ENCODE data around the gene TMEM184A. TPM values are rescaled to one million over a fixed set of nuclear protein-coding genes. Genes with fewer than 3 reads are reported as not detected.

Gene TMEM184A
- total RNA-seq, 4 donors from 2014 or later: 0.29 to 2.8 (median 0.64) TPM; not detected in 1

DNA sequence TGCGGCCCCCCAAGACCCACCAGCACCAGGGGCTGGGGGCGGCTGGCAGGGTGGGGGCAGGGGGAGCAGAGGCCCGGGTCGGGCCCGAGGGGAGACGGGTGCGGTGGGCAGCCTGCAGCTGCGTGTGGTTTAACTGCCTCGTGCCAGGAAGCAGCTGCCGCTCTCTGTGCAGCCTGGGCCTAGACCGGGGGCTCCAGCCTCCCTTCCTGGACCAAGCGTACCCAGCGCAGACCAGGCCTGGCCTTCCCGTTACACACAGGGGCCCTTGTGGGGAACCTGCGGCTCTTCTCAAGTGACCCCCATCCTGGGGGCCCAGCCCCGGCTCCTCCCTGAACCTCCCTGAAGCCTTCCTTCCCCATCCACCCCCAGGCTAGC is 45.2 kb downstream of the TMEM184A start:
- Histone ChIP-seq H3K27me3 (no peaks in the 10 kb centered on the region), H3K4me3 (no peak overlapping the region), H3K27ac (no peak overlapping the region), H3K4me1 (peaks cover 0 to 4% of the 10 kb centered on the region in 2 donors), H3K36me3 (no peaks in the 10 kb centered on the region), H3K9me3 (no peaks in the 10 kb centered on the region)
- intact Hi-C loops (cut with DNase I; ENCODE audit: low total_unique reads): no loop called here
- DNase-seq: no peak
- TF ChIP-seq, protein P1, sequence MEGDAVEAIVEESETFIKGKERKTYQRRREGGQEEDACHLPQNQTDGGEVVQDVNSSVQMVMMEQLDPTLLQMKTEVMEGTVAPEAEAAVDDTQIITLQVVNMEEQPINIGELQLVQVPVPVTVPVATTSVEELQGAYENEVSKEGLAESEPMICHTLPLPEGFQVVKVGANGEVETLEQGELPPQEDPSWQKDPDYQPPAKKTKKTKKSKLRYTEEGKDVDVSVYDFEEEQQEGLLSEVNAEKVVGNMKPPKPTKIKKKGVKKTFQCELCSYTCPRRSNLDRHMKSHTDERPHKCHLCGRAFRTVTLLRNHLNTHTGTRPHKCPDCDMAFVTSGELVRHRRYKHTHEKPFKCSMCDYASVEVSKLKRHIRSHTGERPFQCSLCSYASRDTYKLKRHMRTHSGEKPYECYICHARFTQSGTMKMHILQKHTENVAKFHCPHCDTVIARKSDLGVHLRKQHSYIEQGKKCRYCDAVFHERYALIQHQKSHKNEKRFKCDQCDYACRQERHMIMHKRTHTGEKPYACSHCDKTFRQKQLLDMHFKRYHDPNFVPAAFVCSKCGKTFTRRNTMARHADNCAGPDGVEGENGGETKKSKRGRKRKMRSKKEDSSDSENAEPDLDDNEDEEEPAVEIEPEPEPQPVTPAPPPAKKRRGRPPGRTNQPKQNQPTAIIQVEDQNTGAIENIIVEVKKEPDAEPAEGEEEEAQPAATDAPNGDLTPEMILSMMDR (IDR thresholded peaks at IDR 0.05): no peak
- no peak for TF ChIP-seq POLR2A (IDR thresholded peaks at IDR 0.05)

DNA sequence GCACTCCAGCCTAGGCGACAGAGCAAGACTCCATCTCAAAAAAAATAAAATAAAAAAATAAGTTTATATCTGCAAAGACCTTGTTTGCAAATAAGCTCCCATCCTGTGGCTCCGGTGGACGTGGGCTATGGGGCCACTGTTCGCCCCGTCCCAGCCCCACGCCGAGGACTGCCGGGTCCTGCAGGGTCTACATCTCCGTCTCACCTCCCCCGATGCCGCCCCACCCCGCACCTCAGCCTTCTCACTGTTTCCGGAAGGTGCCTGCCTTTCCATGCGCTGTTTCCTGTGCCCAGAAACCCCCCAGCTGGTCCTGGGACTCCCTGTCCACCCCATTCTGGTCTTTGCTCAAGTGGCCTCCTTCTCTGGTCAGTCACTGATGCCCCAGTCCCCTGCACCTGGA is 46.8 kb downstream of the TMEM184A start:
- TF ChIP-seq, protein P1 (IDR thresholded peaks at IDR 0.05): no peak
- TF ChIP-seq POLR2A (IDR thresholded peaks at IDR 0.05): no peak
- no peak for DNase-seq
- intact Hi-C loops (cut with DNase I; ENCODE audit: low total_unique reads): loop anchor here (10.0 kb wide), 1 partner anchor 56 kb away; no protein-coding TSS in a partner anchor
- Histone ChIP-seq H3K27me3 (no peaks in the 10 kb centered on the region), H3K9me3 (no peaks in the 10 kb centered on the region), H3K27ac (no peak overlapping the region), H3K4me1 (peaks cover 0 to 4% of the 10 kb centered on the region in 2 donors), H3K4me3 (no peak overlapping the region), H3K36me3 (no peaks in the 10 kb centered on the region)

DNA sequence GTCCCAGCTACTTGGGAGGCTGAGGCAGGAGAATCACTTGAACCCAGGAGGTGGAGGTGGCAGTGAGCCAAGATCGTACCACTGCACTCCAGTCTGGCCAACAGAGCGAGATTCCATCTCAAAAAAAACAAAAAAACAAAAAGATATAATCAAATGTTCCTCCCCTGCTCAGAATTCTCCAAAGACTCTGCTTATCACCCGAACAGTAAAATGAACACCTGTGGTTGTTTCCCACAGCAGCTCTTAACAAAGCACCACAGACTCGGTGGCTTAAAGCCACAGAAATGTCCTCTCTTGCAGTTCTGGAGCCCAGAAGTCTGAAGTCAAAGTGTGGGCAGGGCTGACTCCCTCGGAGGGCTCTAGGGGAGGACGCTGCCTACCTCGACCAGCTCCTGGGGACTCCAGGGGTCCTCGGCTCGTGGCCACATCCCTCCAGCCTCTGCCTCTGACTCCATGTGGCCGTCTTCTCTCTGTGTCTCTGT is 47.7 kb downstream of the TMEM184A start:
- intact Hi-C loops (cut with DNase I; ENCODE audit: low total_unique reads): loop anchor here (10.0 kb wide), 1 partner anchor 56 kb away; no protein-coding TSS in a partner anchor
- Histone ChIP-seq H3K27me3 (no peaks in the 10 kb centered on the region), H3K36me3 (no peaks in the 10 kb centered on the region), H3K4me1 (peaks cover 0 to under 1% of the 10 kb centered on the region in 2 donors), H3K27ac (no peak overlapping the region), H3K4me3 (no peak overlapping the region), H3K9me3 (no peaks in the 10 kb centered on the region)
- TF ChIP-seq POLR2A (IDR thresholded peaks at IDR 0.05): no peak
- TF ChIP-seq, protein P1 (IDR thresholded peaks at IDR 0.05): no peak
- DNase-seq: no peak

DNA sequence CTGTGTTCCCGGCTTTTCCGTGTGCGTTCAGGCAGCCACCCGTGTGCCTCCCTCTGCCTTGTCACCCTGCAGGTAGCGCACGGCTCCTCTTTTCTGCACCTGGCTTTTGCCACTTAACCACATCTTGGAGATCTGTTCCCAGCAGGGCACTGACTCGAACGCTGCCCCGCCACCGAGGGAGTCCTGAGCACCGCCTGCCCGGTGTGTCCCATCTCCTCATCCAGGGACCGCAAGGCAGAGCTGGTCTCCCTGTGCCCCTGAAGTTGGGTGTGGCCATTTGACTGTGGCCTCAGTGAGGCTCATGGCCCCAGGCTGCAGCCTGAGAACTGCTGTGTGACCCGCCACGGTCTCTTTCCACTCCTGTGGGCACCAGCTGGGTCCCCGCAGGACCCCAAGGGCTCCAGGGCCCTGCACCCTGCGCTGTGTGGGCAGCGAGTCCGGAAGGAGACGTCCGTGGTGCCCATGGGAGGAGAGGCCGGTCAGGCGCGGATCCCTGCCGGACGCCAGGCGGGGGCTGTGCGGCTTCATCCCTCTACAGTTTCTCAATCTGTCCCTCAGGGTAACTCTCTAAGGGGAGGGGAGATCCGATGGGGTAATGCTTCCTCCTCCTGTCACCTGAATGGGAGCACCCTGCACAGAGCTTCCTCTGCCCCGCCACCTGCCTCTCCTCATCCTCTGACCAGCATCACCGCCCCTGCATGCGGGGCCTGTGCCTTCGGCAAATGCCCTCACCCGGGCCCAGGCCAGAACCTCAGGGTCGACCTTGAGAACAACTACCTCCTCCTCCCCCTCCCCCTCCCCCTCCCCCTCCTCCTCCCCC is 50.1 kb downstream of the TMEM184A start:
- Histone ChIP-seq H3K27ac (no peak overlapping the region), H3K27me3 (no peaks in the 10 kb centered on the region), H3K9me3 (no peaks in the 10 kb centered on the region), H3K36me3 (no peaks in the 10 kb centered on the region), H3K4me3 (no peak overlapping the region), H3K4me1 (peaks cover 0 to 9% of the 10 kb centered on the region in 2 donors)
- no peak for DNase-seq
- intact Hi-C loops (cut with DNase I; ENCODE audit: low total_unique reads): loop anchor here (10.0 kb wide), 1 partner anchor 59 kb away; no protein-coding TSS in a partner anchor
- TF ChIP-seq, protein P1 (IDR thresholded peaks at IDR 0.05): no peak
- TF ChIP-seq POLR2A (IDR thresholded peaks at IDR 0.05): no peak

All from uterus (tissue), 4 donors.